ENCODE measurements around the gene MIB2. TPM values are rescaled to one million over a fixed set of nuclear protein-coding genes. Genes with fewer than 3 reads are reported as not detected.

The MIB2 gene
- total RNA-seq, 4 donors from 2014 or later = 33.6 to 99.9 (median 74.6) TPM

DNA sequence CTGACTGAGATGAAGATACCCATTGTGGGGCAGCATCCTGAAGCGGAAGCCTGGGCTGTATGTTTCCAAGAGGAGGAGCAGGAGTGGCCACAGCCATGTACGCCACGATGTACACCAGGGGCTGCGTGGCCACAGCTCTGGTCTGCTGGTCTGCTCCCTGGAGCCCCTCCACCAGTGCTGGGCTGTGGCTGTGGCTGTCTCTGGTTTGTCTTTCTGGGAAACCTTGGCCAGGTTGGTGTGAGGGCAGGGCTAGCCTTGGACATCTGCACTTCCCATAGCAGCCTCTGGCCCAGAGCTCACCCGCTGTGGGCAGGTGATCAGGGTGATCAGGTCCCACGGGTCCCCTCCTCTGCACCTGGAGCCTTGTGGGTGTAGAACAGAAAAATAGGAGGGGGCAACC, 2.6 kb downstream of the MIB2 start:
- DNase-seq (ENCODE audit: extremely low spot score) = no peak
- TF ChIP-seq EP300 (IDR thresholded peaks at IDR 0.05) (no peak), POLR2AphosphoS5 (IDR thresholded peaks at IDR 0.05) (no peak), POLR2A (IDR thresholded peaks at IDR 0.05; ENCODE audit: low read depth) (no peak)
- TF ChIP-seq, protein P1, sequence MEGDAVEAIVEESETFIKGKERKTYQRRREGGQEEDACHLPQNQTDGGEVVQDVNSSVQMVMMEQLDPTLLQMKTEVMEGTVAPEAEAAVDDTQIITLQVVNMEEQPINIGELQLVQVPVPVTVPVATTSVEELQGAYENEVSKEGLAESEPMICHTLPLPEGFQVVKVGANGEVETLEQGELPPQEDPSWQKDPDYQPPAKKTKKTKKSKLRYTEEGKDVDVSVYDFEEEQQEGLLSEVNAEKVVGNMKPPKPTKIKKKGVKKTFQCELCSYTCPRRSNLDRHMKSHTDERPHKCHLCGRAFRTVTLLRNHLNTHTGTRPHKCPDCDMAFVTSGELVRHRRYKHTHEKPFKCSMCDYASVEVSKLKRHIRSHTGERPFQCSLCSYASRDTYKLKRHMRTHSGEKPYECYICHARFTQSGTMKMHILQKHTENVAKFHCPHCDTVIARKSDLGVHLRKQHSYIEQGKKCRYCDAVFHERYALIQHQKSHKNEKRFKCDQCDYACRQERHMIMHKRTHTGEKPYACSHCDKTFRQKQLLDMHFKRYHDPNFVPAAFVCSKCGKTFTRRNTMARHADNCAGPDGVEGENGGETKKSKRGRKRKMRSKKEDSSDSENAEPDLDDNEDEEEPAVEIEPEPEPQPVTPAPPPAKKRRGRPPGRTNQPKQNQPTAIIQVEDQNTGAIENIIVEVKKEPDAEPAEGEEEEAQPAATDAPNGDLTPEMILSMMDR (IDR thresholded peaks at IDR 0.05) = no peak
- peaks cover 34 to 55% (median 37%) of the 10 kb centered on the region in 4 donors for H3K4me1 ChIP-seq
- H3K36me3 ChIP-seq = peaks cover 4 to 23% (median 15%) of the 10 kb centered on the region in 4 donors
- no peaks in the 10 kb centered on the region for H3K27me3 ChIP-seq
- no peak overlapping the region for H3K27ac ChIP-seq (replicated peaks in 1 of 4)
- intact Hi-C loops (cut with DNase I) = no loop called here
- WGBS = 93% methylated on average over 5 of the region's 6 CpGs
- no peak overlapping the region for H3K4me3 ChIP-seq
- H3K9me3 ChIP-seq = no peaks in the 10 kb centered on the region

DNA sequence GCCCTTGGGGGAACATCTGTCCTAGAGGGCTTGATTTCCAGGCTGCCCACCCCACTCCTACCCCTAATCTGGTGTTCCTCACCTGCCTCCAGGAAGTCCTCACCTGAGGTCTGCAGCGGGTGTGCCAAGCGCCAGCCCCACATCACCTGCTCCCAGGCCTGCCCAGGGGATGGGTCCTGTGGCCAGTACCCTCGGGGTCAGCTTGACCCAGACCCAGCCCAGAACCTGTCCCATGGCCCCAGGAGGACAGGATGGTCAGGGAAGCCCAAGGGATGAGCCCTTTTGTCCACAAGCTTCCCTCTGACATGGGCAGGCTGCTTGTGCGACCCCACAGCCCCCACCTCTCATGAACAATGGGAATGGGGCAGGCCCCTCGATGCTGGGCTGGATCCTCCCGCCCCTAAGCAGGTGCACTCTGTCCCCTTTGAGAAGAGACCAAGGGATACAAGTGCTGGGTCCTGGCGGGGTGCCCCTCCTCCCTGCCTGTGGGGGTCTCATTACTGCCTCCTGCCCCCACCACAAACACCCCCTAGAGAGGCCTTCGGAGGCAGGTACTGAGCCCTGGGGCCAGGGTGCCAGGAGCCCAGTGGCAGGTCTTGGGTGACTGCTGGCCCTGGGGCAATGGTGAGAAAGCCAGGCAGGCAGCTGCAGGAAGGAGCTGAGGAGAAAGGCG, 3.2 kb downstream of the MIB2 start:
- peaks cover 4 to 25% (median 17%) of the 10 kb centered on the region in 4 donors for H3K36me3 ChIP-seq
- no peak overlapping the region for H3K4me3 ChIP-seq
- no peak overlapping the region for H3K27ac ChIP-seq (replicated peaks in 1 of 4)
- H3K4me1 ChIP-seq = peaks cover 32 to 51% (median 34%) of the 10 kb centered on the region in 4 donors
- 97% methylated on average over 4 of the region's 9 CpGs for WGBS
- intact Hi-C loops (cut with DNase I) = no loop called here
- no peaks in the 10 kb centered on the region for H3K27me3 ChIP-seq
- TF ChIP-seq, protein P1 (IDR thresholded peaks at IDR 0.05) = no peak
- no peak for TF ChIP-seq POLR2AphosphoS5 (IDR thresholded peaks at IDR 0.05)
- no peak for TF ChIP-seq EP300 (IDR thresholded peaks at IDR 0.05)
- no peak for TF ChIP-seq POLR2A (IDR thresholded peaks at IDR 0.05; ENCODE audit: low read depth)
- no peaks in the 10 kb centered on the region for H3K9me3 ChIP-seq
- DNase-seq (ENCODE audit: extremely low spot score) = no peak

DNA sequence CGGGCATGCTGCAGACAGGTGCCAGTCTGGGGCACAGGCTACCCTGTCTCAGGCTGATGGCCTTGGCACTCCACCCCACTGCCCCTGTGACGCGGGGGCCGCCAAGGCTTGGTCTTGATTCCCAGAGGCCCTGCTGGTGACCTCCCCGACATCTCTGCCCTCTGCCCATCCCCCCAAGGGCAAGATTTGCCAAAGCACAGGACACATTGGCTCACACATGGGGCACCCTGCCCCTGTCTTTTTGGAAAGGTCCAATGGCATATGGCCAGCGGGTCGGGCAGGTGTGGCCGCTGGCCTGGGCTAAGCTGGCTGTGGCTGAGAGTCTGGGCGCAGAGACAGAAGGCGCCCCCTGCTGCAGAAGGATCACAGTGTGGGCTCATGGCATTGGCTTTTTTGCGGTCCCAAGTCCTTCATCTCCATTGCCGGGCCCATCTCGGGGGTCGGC, 4.6 kb downstream of the MIB2 start:
- no peak for DNase-seq (ENCODE audit: extremely low spot score)

DNA sequence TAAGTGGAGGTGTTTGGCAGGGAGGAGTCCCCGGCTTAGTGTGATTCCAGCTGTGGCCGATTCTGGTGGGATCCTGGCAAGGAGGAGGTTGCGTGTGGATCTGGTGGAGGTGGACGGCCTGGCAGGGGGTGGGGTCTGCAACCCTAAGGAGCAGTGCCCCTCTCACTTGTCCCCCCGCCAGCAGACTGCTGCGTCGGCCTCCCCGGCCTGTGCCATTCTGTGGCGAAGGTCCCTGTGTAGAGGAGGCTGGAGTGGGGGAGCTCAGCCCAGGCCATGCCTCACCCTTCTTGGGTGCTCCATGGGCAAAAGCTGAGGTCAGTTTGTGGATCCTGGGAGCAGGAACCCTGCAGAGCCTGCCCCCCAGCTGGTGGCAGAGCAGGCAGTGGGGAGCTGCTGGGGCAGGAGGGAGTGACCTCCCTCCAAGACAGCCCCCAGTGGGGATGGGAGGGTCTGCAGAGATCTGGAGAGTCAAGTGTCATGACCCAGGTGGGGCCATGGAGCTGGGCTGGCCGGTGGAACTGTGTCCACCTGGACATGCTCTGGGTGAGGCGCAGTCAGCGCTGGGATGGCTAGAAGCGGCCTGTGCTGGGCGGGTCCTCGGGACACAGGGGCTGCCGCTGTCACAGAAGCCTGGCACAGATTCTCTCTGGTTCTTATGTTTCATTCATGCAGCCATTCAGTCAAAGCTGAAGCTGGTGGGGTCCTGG, 5.3 kb downstream of the MIB2 start:
- intact Hi-C loops (cut with DNase I) = no loop called here
- Histone ChIP-seq H3K27ac (replicated peaks in 1 of 4) (no peak overlapping the region), H3K27me3 (no peaks in the 10 kb centered on the region), H3K4me3 (no peak overlapping the region), H3K4me1 (peaks cover 18 to 36% (median 21%) of the 10 kb centered on the region in 4 donors), H3K36me3 (peaks cover 4 to 45% (median 32%) of the 10 kb centered on the region in 4 donors), H3K9me3 (no peaks in the 10 kb centered on the region)
- TF ChIP-seq EP300 (IDR thresholded peaks at IDR 0.05) (no peak), POLR2AphosphoS5 (IDR thresholded peaks at IDR 0.05) (no peak), POLR2A (IDR thresholded peaks at IDR 0.05; ENCODE audit: low read depth) (no peak)
- TF ChIP-seq, protein P1 (IDR thresholded peaks at IDR 0.05) = no peak
- WGBS = 84% methylated on average over 14 of the region's 16 CpGs
- no peak for DNase-seq (ENCODE audit: extremely low spot score)

More for the DNA sequence above, 4.6 kb downstream of the MIB2 start:
- TF ChIP-seq, protein P1 (IDR thresholded peaks at IDR 0.05) = no peak
- TF ChIP-seq POLR2A (IDR thresholded peaks at IDR 0.05; ENCODE audit: low read depth) (no peak), POLR2AphosphoS5 (IDR thresholded peaks at IDR 0.05) (no peak), EP300 (IDR thresholded peaks at IDR 0.05) (no peak)
- peaks cover 4 to 38% (median 29%) of the 10 kb centered on the region in 4 donors for H3K36me3 ChIP-seq
- H3K27me3 ChIP-seq = no peaks in the 10 kb centered on the region
- H3K27ac ChIP-seq (replicated peaks in 1 of 4) = no peak overlapping the region
- no peaks in the 10 kb centered on the region for H3K9me3 ChIP-seq
- 75% methylated on average over 7 of the region's 14 CpGs for WGBS
- H3K4me3 ChIP-seq = no peak overlapping the region
- H3K4me1 ChIP-seq = peaks cover 18 to 37% (median 20%) of the 10 kb centered on the region in 4 donors
- intact Hi-C loops (cut with DNase I) = no loop called here
